ENCODE results near the gene NFIA.

NFIA gene

GRCh38 chr1:61156576-61157467, 74.5 kb downstream of the NFIA start:
- no peak for DNase-seq

DNA sequence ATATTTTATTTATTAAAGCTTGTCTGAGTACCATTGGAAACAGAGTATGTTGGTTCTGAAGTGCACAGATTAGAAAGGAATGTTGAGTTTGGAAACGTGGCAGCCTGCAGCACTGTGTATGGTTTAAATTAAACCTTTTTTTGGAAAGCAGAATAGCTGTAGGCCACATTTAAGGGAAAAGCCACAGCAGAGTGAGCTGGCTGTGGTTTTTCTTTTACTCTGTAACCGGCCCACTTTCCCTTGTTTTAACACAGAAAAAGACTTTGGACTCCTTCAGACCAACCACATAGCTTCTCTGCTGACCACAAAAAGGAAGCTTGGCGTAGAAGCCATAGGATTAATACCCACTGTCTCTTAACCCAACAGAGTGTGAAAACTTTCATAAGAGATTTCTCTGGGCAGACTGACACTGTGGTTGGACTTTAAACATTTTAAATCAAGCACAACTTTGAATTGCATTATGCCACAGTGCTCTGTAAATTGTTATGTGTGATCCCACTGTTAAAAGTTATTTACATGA, 75.2 kb downstream of the NFIA start:
- DNase-seq: no peak

DNA sequence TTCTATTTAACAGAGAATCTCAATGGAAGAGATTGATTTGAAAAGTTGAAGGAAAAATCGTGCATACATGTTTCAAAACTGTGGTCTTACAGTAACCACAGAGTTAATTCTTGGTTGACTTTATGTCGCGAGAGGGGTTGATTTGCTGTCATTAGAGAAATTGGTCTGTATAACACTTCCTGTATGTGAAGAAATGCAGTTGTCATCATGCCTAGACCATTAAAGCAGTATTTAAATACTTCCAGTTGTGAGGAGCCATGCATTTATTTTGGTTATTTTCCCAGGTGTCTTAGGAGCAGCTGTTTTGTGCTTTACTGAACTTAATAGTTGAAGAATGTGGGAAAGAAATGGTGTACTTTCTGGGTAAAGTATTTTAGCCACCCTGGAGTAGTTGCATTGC, 76.2 kb downstream of the NFIA start:
- DNase-seq: no peak

DNA sequence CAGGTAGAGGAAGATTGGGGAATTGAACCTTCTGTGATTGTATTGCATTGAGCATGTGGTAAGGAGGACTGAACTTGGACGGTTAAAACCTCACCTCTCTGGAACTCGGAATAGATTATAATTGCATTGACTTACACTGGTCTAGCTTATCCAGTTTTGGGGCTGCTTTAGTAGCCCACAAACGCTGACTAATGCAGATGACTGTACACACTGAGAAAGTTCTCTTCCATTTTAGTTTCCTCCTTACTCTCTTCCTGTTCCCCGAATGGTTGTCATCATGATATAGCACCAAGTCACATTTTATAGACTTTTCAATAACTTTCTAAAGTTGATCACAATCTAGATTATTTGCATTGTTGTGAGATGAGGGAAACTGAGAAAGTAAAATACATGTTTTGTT, 78.2 kb downstream of the NFIA start:
- no peak for DNase-seq

- no peak for DNase-seq
These were observed 80.3 kb downstream of the NFIA start for GRCh38 chr1:61162520-61163258.

- no peak for DNase-seq
These were observed 81.0 kb downstream of the NFIA start for GRCh38 chr1:61163355-61163754.

DNA sequence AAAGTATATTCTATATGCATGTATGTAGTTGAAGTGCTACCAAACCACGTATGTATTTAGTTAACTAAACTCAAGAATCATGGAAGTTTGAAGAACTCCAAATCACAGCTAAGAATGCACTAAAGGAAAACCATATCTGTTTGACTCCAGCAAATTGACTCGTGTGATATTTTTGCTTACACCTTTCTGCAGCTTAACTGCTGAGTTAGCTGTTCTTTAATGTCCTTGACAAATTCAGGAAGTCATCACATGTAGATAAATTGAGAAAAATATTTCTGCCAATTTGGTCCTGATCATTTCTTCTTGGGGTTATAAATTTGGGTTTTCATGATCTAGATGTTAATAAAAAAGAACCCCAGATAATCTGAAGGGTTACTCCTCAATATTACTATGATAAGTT, 83.0 kb downstream of the NFIA start:
- DNase-seq: no peak

GRCh38 chr1:61167309-61167708, 84.9 kb downstream of the NFIA start:
- no peak for DNase-seq

- DNase-seq: no peak
These were observed 86.7 kb downstream of the NFIA start for GRCh38 chr1:61169045-61169444.

DNA sequence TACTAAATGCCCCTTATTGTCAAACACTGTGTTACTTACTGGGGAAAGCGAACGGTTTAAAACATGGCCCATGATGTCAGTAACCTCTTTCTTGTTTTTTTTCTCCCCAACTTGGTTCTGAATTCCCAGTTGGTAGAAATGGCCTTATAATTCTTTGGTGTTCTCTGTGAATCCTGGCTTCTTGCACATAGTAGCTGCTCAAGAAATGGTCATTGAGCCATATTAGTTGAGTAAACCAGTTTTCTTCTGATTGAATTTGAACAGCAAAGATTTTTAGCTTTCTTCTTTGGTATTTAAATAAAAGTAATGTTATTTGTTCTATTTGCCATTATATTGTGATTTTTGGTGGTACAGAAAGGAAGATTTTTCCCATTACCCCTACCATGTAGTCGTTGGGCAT, 87.3 kb downstream of the NFIA start:
- no peak for DNase-seq

DNA sequence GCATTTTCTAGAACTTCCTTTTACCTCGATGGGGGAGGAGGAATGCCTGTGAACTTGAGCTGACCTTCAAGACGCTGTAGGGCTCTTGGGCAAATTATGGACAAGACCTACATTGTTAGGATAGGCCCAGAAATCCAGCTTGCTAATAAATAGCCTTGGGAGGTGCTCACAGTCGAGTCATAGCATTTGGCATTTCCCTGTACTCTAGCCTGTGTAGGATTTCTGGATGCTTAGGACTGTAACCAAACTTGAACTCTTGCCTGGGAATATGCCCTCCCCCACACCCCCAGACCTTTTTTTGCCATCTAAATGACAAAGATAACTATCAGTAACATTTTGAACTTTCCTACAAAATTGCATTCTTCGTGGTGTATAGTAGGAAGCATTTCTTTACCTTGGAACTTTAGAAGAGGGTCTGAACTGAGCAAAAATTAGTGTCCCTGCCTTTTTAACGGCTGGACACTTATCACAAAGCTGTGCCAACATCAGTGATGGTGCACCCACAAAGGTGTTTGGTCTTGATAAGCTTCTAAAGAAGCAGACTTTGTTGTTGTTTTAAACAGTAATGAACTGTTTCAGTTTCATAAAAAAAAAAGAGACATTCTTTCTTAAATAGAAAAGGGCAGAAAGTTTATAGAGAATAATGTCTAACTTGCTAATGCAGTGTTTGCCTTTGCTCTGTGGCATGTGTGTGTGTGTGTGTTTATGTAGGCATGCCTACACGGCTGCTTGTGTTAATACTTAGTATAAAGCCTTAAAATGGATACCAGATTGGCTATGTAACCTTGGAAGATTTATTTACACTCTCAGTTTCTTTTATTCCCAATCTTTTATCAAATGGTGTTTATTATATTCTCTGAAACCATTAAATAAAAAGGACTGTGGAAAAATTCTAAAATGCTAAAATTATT, 88.2 kb downstream of the NFIA start:
- no peak for DNase-seq

- DNase-seq: no peak
These were observed 89.0 kb downstream of the NFIA start for GRCh38 chr1:61171346-61171745.

GRCh38 chr1:61171974-61172373, 89.6 kb downstream of the NFIA start:
- DNase-seq: no peak

- no peak for DNase-seq
These were observed 90.8 kb downstream of the NFIA start for GRCh38 chr1:61173118-61173517.

- DNase-seq: no peak
These were observed 91.9 kb downstream of the NFIA start for GRCh38 chr1:61174060-61174795.

DNA sequence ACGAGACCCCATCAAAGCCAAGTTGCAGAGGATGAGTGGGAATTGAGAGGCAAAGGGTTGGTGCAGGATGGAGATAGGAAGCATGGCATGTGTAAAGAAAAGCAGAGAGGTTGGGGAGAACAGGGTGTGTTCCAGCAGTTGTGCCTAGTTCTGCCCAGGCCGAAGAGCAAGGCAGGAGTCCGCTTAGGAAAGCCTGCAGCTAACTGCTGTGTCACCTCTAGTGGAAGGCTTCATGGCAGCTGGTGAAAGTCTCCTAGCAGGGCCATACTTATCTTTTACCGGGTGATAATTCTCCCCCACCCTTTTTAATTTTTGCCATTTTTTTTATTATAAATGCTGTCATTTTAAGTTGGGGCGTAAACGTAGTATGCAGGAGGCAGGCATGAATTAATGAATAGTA, 93.6 kb downstream of the NFIA start:
- no peak for DNase-seq

DNA sequence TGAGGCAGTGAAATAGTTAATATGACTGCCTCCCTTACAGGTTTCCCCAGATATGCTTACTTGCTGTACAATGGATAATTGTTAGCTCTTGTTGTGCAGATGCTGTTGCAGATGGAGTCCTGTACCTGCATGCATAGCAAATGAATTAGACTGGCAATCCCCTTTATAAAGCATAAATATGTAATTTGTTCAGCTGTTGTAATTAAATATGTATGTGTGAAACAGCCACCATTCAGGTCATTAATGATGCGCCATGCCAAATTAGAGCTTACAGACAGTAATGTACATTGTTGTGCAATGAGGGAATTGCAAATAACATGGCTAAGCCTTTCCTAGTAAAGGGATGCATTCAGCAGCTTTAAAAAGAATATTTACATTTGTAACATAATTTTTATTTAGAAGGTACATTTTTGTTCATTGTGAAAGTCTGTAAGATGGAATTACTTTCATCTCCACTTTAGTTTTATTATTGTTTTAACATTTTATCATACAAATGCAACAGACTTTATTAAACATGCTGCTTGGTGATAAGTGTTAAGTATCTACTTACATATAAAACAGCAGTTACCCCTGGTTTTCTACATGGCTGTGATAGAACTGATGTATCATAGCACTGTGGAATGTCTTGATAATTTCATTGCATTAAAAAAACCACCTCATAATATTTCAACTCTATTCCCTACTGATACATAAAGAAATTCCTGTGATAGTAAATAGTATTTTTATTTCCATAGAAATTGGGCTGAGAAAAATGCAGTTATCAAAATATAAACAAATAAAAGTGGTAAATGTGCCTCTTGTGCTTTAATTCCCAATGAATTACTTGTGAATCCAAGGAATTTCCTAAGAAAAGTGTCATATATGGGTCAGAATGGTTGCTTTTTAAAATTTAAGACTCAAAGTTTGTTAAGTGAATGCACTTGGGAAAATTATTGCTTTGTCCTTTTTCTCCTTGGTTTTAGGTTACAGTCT, 99.0 kb downstream of the NFIA start:
- no peak for DNase-seq

DNA sequence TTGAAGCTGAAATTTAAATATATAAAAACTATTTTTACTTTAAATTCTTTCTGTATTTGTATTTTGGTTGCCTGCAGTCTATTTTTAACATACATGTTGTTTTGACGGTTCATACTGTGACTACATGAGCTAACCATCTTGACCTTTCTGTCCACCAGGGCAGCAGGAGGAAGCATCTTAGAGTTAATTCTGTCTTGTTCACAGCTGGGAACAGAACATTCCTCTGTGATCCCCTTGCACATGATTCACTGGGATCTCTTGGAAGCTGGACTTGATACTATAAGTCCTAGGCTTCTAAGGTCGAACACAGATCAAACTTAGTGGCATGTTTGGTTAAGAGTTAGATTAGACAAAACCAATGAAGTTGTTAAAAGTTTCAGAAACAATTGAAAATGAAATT, 99.7 kb downstream of the NFIA start:
- no peak for DNase-seq

- DNase-seq: no peak
These were observed 100.1 kb downstream of the NFIA start for GRCh38 chr1:61182480-61182879.

DNA sequence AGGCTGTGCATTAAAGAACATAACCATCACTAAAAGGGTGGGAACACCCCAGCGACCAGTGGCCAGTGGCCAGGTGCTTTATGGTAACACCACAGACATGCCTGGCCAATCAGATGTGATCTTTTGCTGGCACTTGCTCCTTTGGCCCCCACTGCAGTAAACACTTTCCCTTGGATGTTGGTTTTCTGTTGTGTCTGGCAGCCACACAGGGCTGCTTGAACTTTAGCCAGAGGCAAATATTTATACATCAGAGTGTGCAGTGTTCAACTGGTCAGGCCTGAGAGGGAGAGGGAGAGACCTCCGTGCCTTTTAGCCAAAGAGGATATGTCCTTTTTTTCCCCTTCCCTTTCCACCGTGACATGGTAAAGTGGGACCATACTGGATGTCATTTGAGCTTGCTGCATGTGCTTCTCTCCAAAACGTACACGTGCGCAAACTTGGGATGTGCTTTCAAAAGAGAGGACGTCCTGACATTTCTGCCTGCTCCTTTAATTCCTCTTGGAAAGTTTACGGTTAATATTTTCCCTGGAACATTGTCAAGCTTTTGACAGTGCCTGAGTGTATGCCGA, 101.2 kb downstream of the NFIA start:
- peak; percentile 66 for DNase-seq

Measured in right kidney (tissue), 1 donor.